H9 (cell line): ENCODE results near the gene AR. TPM values are rescaled to one million over a fixed set of nuclear protein-coding genes. Genes with fewer than 3 reads are reported as not detected.
A peak's percentile ranks its signal among the peaks of the same experiment; 100 is the strongest.

Experiments used
- DNase-seq: peaks from one replicate; pipeline ENCODE4 v3.0.0-alpha.2; 2017
- H2AFZ ChIP-seq: one replicate; pipeline ENCODE4 v1.6.1; 2013; ENCODE audit warnings: mild to moderate bottlenecking, low read length, control low read depth, moderate library complexity
- H2AK5ac ChIP-seq: 2 replicates; pipeline ENCODE4 v1.6.1; 2013; ENCODE audit warnings: low read length, control low read depth, mixed read lengths; ENCODE audit not compliant: insufficient read length
- H2BK120ac ChIP-seq: one replicate; pipeline ENCODE4 v1.6.1; 2013; ENCODE audit warnings: low read depth, mild to moderate bottlenecking, low read length, control low read depth, inconsistent platforms; ENCODE audit not compliant: poor library complexity, severe bottlenecking
- H2BK12ac ChIP-seq: 2 replicates; pipeline ENCODE4 v1.6.1; 2013; ENCODE audit warnings: low read length, control low read depth, mixed read lengths, low read depth; ENCODE audit not compliant: insufficient read length
- H2BK15ac ChIP-seq: 2 replicates; pipeline ENCODE4 v1.6.1; 2013; ENCODE audit warnings: low read depth, low read length, control low read depth
- H2BK20ac ChIP-seq: one replicate; pipeline ENCODE4 v1.6.1; 2013; ENCODE audit warnings: low read depth, mild to moderate bottlenecking, low read length, control low read depth, inconsistent platforms; ENCODE audit not compliant: poor library complexity, severe bottlenecking
- H2BK5ac ChIP-seq: 2 replicates; pipeline ENCODE4 v1.6.1; 2013; ENCODE audit warnings: low read length, control low read depth, mixed read lengths; ENCODE audit not compliant: insufficient read length
- H3K14ac ChIP-seq: 2 replicates; pipeline ENCODE4 v1.6.1; 2013; ENCODE audit warnings: low read length, control low read depth; ENCODE audit not compliant: insufficient read depth
- H3K18ac ChIP-seq: 2 replicates; pipeline ENCODE4 v1.6.1; 2013; ENCODE audit warnings: low read depth, mild to moderate bottlenecking, mixed read lengths, low read length, control low read depth; ENCODE audit not compliant: insufficient read length
- H3K23ac ChIP-seq: 2 replicates; pipeline ENCODE4 v1.6.1; 2013; ENCODE audit warnings: low read length, control low read depth, mixed read lengths, low read depth; ENCODE audit not compliant: insufficient read length
- H3K23me2 ChIP-seq: 2 replicates; pipeline ENCODE4 v1.6.1; 2013; ENCODE audit warnings: low read depth, mild to moderate bottlenecking, mixed read lengths, low read length, control low read depth; ENCODE audit not compliant: insufficient read length, poor library complexity, severe bottlenecking
- H3K27ac ChIP-seq: 2 replicates; pipeline ENCODE4 v1.5.1; 2013; ENCODE audit warnings: low read length, control low read depth, mixed read lengths, low read depth; ENCODE audit not compliant: insufficient read length
- H3K27me3 ChIP-seq: 2 replicates; pipeline ENCODE4 v1.6.1; 2013; ENCODE audit warnings: low read length, control low read depth, inconsistent platforms; ENCODE audit not compliant: insufficient read depth
- H3K4ac ChIP-seq: 2 replicates; pipeline ENCODE4 v1.6.1; 2013; ENCODE audit warnings: low read depth, mild to moderate bottlenecking, control low read depth, inconsistent platforms, low read length, moderate library complexity
- H3K4me1 ChIP-seq: 2 replicates; pipeline ENCODE4 v1.6.1; 2013; ENCODE audit warnings: low read length, control low read depth, inconsistent platforms; ENCODE audit not compliant: insufficient read depth
- H3K4me2 ChIP-seq: 2 replicates; pipeline ENCODE4 v1.6.1; 2013; ENCODE audit warnings: low read length, control low read depth, mixed read lengths; ENCODE audit not compliant: insufficient read length, insufficient read depth
- H3K56ac ChIP-seq: 2 replicates; pipeline ENCODE4 v1.6.1; 2013; ENCODE audit warnings: low read depth, mild to moderate bottlenecking, mixed read lengths, low read length, control low read depth; ENCODE audit not compliant: insufficient read length
- H3K79me1 ChIP-seq: 2 replicates; pipeline ENCODE4 v1.6.1; 2013; ENCODE audit warnings: low read depth, mild to moderate bottlenecking, moderate library complexity, low read length, control low read depth, inconsistent platforms; ENCODE audit not compliant: insufficient read depth, poor library complexity, severe bottlenecking
- H3K79me2 ChIP-seq: 2 replicates; pipeline ENCODE4 v1.6.1; 2013; ENCODE audit warnings: low read length, control low read depth, inconsistent platforms; ENCODE audit not compliant: insufficient read depth
- H3K9ac ChIP-seq: 2 replicates; pipeline ENCODE4 v1.6.1; 2013; ENCODE audit warnings: low read length, control low read depth, mixed read lengths; ENCODE audit not compliant: insufficient read length; ENCODE audit errors: extremely low read depth
- H3K9me3 ChIP-seq: one replicate; pipeline ENCODE4 v1.6.1; 2013; ENCODE audit warnings: low read depth, low read length, inconsistent platforms; ENCODE audit not compliant: control insufficient read depth
- H3T11ph ChIP-seq: one replicate; pipeline ENCODE4 v1.6.1; 2013; ENCODE audit warnings: mild to moderate bottlenecking, low read length, control low read depth, inconsistent platforms
- H4K20me1 ChIP-seq: one replicate; pipeline ENCODE4 v1.6.1; 2013; ENCODE audit not compliant: control insufficient read depth, insufficient read length, insufficient read depth
- H4K5ac ChIP-seq: 2 replicates; pipeline ENCODE4 v1.6.1; 2013; ENCODE audit warnings: low read depth, mild to moderate bottlenecking, mixed read lengths, low read length, control low read depth; ENCODE audit not compliant: insufficient read length
- H4K8ac ChIP-seq: replicated peaks from 2 replicates; pipeline ENCODE4 v1.6.1; 2013; ENCODE audit warnings: low read length, control low read depth, mixed read lengths, low read depth; ENCODE audit not compliant: insufficient read length
- H4K91ac ChIP-seq: 2 replicates; pipeline ENCODE4 v1.6.1; 2013; ENCODE audit warnings: low read depth, mild to moderate bottlenecking, moderate library complexity, mixed read lengths, low read length, control low read depth; ENCODE audit not compliant: insufficient read length
- H3K27ac Mint-ChIP-seq, 3 experiments: 2 replicates in 2 of 3; 3 replicates in 1 of 3; pipeline ENCODE4 v1.8.0; 2020 to 2021; ENCODE audit warnings: mixed read lengths in 3 of 3, mild to moderate bottlenecking in 1 of 3, moderate library complexity in 1 of 3
- H3K27me3 Mint-ChIP-seq: 2 replicates; pipeline ENCODE4 v1.8.0; 2021; ENCODE audit warnings: low read depth, mild to moderate bottlenecking, moderate library complexity, mixed read lengths
- H3K36me3 Mint-ChIP-seq, 3 experiments: 2 replicates in 2 of 3; 3 replicates in 1 of 3; pipeline ENCODE4 v1.8.0; 2020 to 2021; ENCODE audit warnings: low read depth in 3 of 3, mixed read lengths in 3 of 3; ENCODE audit not compliant: insufficient read depth in 1 of 3
- H3K4me1 Mint-ChIP-seq, 2 experiments: 2 replicates each; pipeline ENCODE4 v1.8.0; 2020; ENCODE audit warnings: mixed read lengths in 2 of 2
- H3K4me3 Mint-ChIP-seq, 2 experiments: 2 replicates in 1 of 2; 3 replicates in 1 of 2; pipeline ENCODE4 v1.8.0; 2020 to 2021; ENCODE audit warnings: mild to moderate bottlenecking in 2 of 2, mixed read lengths in 2 of 2, moderate library complexity in 1 of 2
- H3K9me3 Mint-ChIP-seq, 2 experiments: 2 replicates in 1 of 2; 3 replicates in 1 of 2; pipeline ENCODE4 v1.8.0; 2020; ENCODE audit warnings: mild to moderate bottlenecking in 2 of 2, mixed read lengths in 2 of 2, moderate library complexity in 1 of 2
- WGBS: extraction: QIAGEN DNeasy Blood & Tissue Kit; methylation state at CpG from one replicate; pipeline ENCODE4 v1.1.7; 2013; ENCODE audit warnings: missing lambda C conversion rate, low lambda C conversion rate, mixed read lengths; ENCODE audit not compliant: insufficient read length; ENCODE audit errors: extremely low coverage; 5-methylcytosine and 5-hydroxymethylcytosine counted together
- total RNA-seq: library from RNA; stranded (reverse); gene quantifications from 2 replicates; pipeline ENCODE4 v1.2.1, GENCODE V29; 2021
- TF ChIP-seq, protein P1 (sequence below): fragments of 200-600 bp; sonication (generic); conservative IDR thresholded peaks from 3 replicates; pipeline ENCODE4 v1.8.0; 2021; ENCODE audit warnings: antibody characterized with exemption, mild to moderate bottlenecking

The AR gene
- total RNA-seq, 1 experiment from 2014 or later: 3.5 TPM

DNA sequence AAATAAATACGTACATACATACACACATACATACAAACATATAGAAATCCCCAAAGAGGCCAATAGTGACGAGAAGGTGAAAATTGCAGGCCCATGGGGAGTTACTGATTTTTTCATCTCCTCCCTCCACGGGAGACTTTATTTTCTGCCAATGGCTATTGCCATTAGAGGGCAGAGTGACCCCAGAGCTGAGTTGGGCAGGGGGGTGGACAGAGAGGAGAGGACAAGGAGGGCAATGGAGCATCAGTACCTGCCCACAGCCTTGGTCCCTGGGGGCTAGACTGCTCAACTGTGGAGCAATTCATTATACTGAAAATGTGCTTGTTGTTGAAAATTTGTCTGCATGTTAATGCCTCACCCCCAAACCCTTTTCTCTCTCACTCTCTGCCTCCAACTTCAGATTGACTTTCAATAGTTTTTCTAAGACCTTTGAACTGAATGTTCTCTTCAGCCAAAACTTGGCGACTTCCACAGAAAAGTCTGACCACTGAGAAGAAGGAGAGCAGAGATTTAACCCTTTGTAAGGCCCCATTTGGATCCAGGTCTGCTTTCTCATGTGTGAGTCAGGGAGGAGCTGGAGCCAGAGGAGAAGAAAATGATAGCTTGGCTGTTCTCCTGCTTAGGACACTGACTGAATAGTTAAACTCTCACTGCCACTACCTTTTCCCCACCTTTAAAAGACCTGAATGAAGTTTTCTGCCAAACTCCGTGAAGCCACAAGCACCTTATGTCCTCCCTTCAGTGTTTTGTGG lies 180.7 kb downstream of the AR start:
- Histone ChIP-seq H3K9me3 (peaks cover 68% of the 10 kb centered on the region), H3K4me1 (no peaks in the 10 kb centered on the region), H3K23me2 (no peaks in the 10 kb centered on the region), H2BK120ac (no peak overlapping the region), H2BK20ac (no peak overlapping the region), H3K27me3 (no peaks in the 10 kb centered on the region), H3K4me2 (no peak overlapping the region), H2BK12ac (no peak overlapping the region), H3T11ph (no peak overlapping the region), H3K56ac (no peak overlapping the region), H2AK5ac (no peak overlapping the region), H3K18ac (no peak overlapping the region), H4K5ac (no peak overlapping the region), H4K91ac (no peak overlapping the region), H3K79me2 (no peaks in the 10 kb centered on the region), H4K8ac (no peak overlapping the region), H3K27ac (no peak overlapping the region), H3K79me1 (no peaks in the 10 kb centered on the region), H2BK15ac (no peak overlapping the region), H3K4ac (no peak overlapping the region), H2AFZ (no peak overlapping the region), H3K9ac (no peak overlapping the region), H3K23ac (no peak overlapping the region), H2BK5ac (no peak overlapping the region), H3K14ac (no peak overlapping the region), H4K20me1 (no peaks in the 10 kb centered on the region)
- TF ChIP-seq, protein P1, sequence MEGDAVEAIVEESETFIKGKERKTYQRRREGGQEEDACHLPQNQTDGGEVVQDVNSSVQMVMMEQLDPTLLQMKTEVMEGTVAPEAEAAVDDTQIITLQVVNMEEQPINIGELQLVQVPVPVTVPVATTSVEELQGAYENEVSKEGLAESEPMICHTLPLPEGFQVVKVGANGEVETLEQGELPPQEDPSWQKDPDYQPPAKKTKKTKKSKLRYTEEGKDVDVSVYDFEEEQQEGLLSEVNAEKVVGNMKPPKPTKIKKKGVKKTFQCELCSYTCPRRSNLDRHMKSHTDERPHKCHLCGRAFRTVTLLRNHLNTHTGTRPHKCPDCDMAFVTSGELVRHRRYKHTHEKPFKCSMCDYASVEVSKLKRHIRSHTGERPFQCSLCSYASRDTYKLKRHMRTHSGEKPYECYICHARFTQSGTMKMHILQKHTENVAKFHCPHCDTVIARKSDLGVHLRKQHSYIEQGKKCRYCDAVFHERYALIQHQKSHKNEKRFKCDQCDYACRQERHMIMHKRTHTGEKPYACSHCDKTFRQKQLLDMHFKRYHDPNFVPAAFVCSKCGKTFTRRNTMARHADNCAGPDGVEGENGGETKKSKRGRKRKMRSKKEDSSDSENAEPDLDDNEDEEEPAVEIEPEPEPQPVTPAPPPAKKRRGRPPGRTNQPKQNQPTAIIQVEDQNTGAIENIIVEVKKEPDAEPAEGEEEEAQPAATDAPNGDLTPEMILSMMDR: peak; percentile 21; the same call in 1 of the 3 replicates
- H3K36me3 Mint-ChIP-seq: peaks cover 22 to 30% (median 24%) of the 10 kb centered on the region in 3 experiments
- H3K27me3 Mint-ChIP-seq: no peaks in the 10 kb centered on the region; the same call in 1 of the 2 replicates
- H3K4me1 Mint-ChIP-seq: no peaks in the 10 kb centered on the region
- no peak overlapping the region for H3K27ac Mint-ChIP-seq
- no CpG with 5 or more reads among the region's 5 CpGs for WGBS
- peaks cover 82 to 84% of the 10 kb centered on the region in 2 experiments for H3K9me3 Mint-ChIP-seq
- H3K4me3 Mint-ChIP-seq: no peak overlapping the region
- DNase-seq: no peak
